NCI-H2029 treated with DMSO at 0.1 percent for 48 hours (cell line): ENCODE data around the gene CCDC158.

Source experiments
- DNase-seq: peaks from one replicate; lab custom pipeline; 2025; lab: John Stamatoyannopoulos, UW

CCDC158 gene

GRCh38 chr4:76280488-76281441, 140.2 kb downstream of the CCDC158 start:
- DNase-seq: no peak

DNA sequence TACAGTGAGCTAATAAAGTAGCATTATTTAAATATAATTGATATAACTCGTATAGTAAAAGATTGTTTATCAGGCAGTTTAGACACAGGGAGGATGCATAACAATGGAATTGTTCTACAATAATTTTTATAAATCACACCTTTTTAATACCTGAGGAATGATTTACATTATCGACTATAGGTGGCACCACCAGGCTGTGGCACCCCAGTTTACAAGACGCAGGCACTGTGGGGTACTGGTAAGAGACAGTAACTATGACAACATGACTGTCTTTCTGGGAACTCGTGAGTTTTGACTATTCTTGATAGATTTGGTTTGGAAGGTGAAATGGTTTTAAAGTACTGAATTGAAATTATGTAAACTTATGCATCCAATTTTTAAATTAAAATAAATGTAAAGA, 141.5 kb downstream of the CCDC158 start:
- DNase-seq: no peak

- DNase-seq: no peak
These were observed 142.4 kb downstream of the CCDC158 start for GRCh38 chr4:76278583-76278982.

GRCh38 chr4:76277667-76278066, 143.3 kb downstream of the CCDC158 start:
- no peak for DNase-seq

- no peak for DNase-seq
These were observed 144.1 kb downstream of the CCDC158 start for GRCh38 chr4:76276813-76277212.

- no peak for DNase-seq
These were observed 145.3 kb downstream of the CCDC158 start for GRCh38 chr4:76275486-76276124.

GRCh38 chr4:76272999-76273398, 147.9 kb downstream of the CCDC158 start:
- DNase-seq: no peak

GRCh38 chr4:76272582-76272981, 148.4 kb downstream of the CCDC158 start:
- DNase-seq: no peak

DNA sequence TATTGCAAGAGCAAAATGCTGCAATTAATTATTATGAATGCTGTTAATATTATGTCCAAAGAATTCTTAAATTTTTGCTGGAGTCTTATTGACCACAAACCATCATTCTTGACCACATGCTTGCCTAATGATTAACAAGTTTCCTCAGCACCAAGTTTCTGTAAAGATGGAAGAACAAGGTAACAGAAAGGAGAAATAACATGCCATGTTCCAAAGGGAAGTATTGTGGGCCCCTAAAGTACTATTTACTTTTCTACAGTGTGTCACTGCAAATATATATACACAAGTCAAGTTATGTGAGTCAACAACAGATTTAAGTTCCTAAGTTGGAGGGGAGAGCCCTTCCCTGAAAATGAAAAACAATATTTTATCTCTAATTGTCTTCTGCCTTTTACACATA, 148.9 kb downstream of the CCDC158 start:
- DNase-seq: no peak

GRCh38 chr4:76271248-76271647, 149.7 kb downstream of the CCDC158 start:
- no peak for DNase-seq

- no peak for DNase-seq
These were observed 150.4 kb downstream of the CCDC158 start for GRCh38 chr4:76270244-76271175.

DNA sequence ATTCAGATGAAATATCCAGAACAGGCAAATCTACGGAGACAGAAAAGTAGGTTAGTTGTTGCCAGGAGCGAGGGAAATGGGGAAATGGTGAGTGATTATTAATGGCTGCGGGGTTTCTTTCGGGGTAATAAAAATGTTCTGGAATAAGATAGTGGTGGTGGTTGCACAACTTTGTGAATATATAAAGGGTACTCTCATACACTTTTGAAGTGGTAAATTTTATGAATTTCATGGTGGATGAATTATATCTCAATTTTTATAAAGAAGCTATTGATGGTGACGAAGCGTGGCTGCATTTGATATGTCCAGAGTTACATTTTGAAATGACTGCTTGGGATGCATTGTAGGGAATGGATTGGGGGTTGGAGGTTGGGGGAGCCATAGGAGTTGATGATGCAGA, 153.1 kb downstream of the CCDC158 start:
- no peak for DNase-seq

DNA sequence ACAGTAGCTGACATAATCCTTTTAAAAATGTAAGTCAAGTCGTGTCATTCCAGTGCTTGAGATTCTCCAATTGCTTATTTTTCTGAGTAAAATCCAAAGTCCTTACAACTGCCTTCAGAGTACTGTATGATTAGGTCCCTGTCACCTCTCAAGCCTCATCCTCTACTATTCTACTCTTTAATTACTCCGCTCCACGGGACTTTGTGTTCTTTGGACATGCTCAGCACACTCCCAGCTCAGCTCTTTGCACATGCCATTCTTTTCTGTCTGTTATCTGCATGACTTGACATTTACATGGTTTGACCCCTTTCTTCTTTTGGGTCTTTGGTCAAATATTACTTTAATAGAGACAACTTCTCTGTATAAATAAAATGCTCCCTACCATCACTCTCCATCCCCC, 154.3 kb downstream of the CCDC158 start:
- no peak for DNase-seq

DNA sequence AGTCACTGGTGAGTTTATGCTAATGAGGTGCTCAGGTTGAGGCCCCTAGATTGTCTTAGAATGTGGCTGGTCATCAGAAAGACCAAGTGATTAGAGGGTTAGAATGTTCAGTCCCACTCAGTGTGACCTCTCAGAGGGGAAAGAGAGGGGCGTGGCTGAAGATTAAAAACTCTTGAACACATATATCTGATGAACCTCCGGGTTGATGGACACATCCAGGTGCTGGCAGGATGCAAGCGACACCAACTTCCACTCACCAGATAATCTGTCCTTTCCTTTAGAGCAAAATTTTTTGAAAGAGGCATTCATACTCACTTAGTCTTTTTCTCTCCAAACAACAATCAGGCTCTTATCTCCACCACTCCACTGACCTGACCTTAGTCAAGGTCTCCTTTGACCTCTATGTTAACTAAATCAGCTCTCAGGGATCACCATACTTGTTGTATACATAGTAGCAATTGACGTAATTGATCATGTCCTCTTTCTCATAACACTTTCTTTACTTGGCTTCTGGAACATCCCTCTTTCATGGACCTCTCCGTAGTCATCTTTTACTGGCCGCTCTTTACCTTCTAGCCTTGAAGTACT, 155.2 kb downstream of the CCDC158 start:
- DNase-seq: no peak
